T-cell (primary cell): ENCODE measurements around the gene CLCN2. TPM values are rescaled to one million over a fixed set of nuclear protein-coding genes. Genes with fewer than 3 reads are reported as not detected.

ENCODE experiments used
- ATAC-seq, 4 experiments: fragments of 200-7000 bp in 3 of 4; fragments of 150-1000 bp in 1 of 4; cut with Tn5 transposase; replicated peaks in 1 of 4; 1 replicate in 3 of 4; 2 replicates in 1 of 4; pipeline ENCODE4 v1.10.0; 2021; ENCODE audit warnings: moderate library complexity in 3 of 4, mild to moderate bottlenecking in 2 of 4, moderate number of reproducible peaks in 1 of 4
- CTCF ChIA-PET, 2 donors: fragments of 300-600 bp; sonication (Branson Sonifier 250); formaldehyde crosslinking; loops; one replicate each; lab custom pipeline; 2022; ENCODE audit warnings: antibody characterized with exemption in 2 of 2; lab: Charles Lee
- POLR2A ChIA-PET, 2 donors: fragments of 300-600 bp; sonication (Branson Sonifier 250); formaldehyde crosslinking; loops; one replicate each; lab custom pipeline; 2022; ENCODE audit warnings: antibody characterized with exemption in 2 of 2; lab: Charles Lee
- DNase-seq, 35 experiments: peaks; one replicate each; pipeline versions ENCODE4 v3.0.0 to v3.0.0-alpha.2; 2013 to 2023
- H3K27ac ChIP-seq: one replicate; pipeline ENCODE4 v1.5.1; 2013; ENCODE audit warnings: low read length
- H3K27me3 ChIP-seq, 2 experiments: replicated peaks in 1 of 2; 1 replicate in 1 of 2; 2 replicates in 1 of 2; pipeline versions ENCODE4 v1.6.1 to v1.7.0; 2013; ENCODE audit warnings: low read length in 1 of 2, mixed read lengths in 1 of 2; ENCODE audit not compliant: control insufficient read depth in 2 of 2, insufficient read depth in 2 of 2; ENCODE audit errors: extremely low read depth in 1 of 2
- H3K36me3 ChIP-seq, 2 donors: 1 replicate in 1 of 2; 2 replicates in 1 of 2; pipeline versions ENCODE4 v1.6.1 to v1.7.0; 2013; ENCODE audit warnings: low read length in 1 of 2; ENCODE audit not compliant: control insufficient read depth in 2 of 2, insufficient read depth in 1 of 2; ENCODE audit errors: extremely low read depth in 1 of 2
- H3K4me1 ChIP-seq, 2 experiments: 1 replicate in 1 of 2; 2 replicates in 1 of 2; pipeline versions ENCODE4 v1.6.1 to v1.7.0; 2013; ENCODE audit warnings: low read length in 2 of 2, mixed read lengths in 1 of 2; ENCODE audit not compliant: insufficient read depth in 2 of 2, control insufficient read depth in 1 of 2; ENCODE audit errors: extremely low read depth in 1 of 2
- H3K4me3 ChIP-seq, 2 donors: 1 replicate in 1 of 2; 2 replicates in 1 of 2; pipeline versions ENCODE4 v1.5.1 to v1.7.0; 2013; ENCODE audit warnings: mild to moderate bottlenecking in 2 of 2, low read length in 1 of 2, moderate library complexity in 1 of 2; ENCODE audit not compliant: control insufficient read depth in 1 of 2; ENCODE audit errors: extremely low read depth in 1 of 2
- H3K9me3 ChIP-seq: 2 replicates; pipeline ENCODE4 v1.7.0; 2013
- H3K27ac Mint-ChIP-seq, 2 donors: one replicate each; pipeline ENCODE4 v1.8.0; 2020 to 2021; ENCODE audit warnings: mild to moderate bottlenecking in 2 of 2, mixed read lengths in 2 of 2
- H3K27me3 Mint-ChIP-seq, 2 donors: one replicate each; pipeline ENCODE4 v1.8.0; 2021 to 2022; ENCODE audit warnings: mixed read lengths in 2 of 2
- H3K36me3 Mint-ChIP-seq: one replicate; pipeline ENCODE4 v1.8.0; 2021; ENCODE audit warnings: mixed read lengths
- H3K4me1 Mint-ChIP-seq, 3 donors: one replicate each; pipeline ENCODE4 v1.8.0; 2020 to 2022; ENCODE audit warnings: mixed read lengths in 3 of 3, mild to moderate bottlenecking in 1 of 3
- H3K4me3 Mint-ChIP-seq, 3 donors: one replicate each; pipeline ENCODE4 v1.8.0; 2020 to 2022; ENCODE audit warnings: mild to moderate bottlenecking in 3 of 3, mixed read lengths in 3 of 3, moderate library complexity in 3 of 3
- H3K9me3 Mint-ChIP-seq, 3 donors: one replicate each; pipeline ENCODE4 v1.8.0; 2020 to 2022; ENCODE audit warnings: mixed read lengths in 3 of 3
- WGBS: methylation state at CpG from one replicate; pipeline ENCODE4 v1.1.5; 2013; ENCODE audit warnings: missing lambda C conversion rate; ENCODE audit not compliant: insufficient coverage; 5-methylcytosine and 5-hydroxymethylcytosine counted together
- total RNA-seq, 35 experiments: library from RNA in 6 of 35; stranded (reverse) in 6 of 35; fragments of 120-200 nt in 1 of 35; gene quantifications; one replicate each; pipeline versions ENCODE4 v1.2.1 to v1.2.4 and lab custom pipeline; 2013 to 2026

The CLCN2 gene
- total RNA-seq, 5 donors from 2014 or later (not counting 1 experiment from before 2014, with no cell fraction given): 3.2 to 5.9 (median 4.6) TPM

GRCh38 chr3:184314363-184314699 is 47.1 kb downstream of the CLCN2 start, which contains the start of gene EIF4G1:
Gene EIF4G1, plus strand, starts transcription at chr3:184314606. Its CDS starts 1,191 bp downstream, at chr3:184315797.
- POLR2A ChIA-PET: no interaction called here
- peaks cover 14% of the 10 kb centered on the region for H3K36me3 Mint-ChIP-seq
- CTCF ChIA-PET: no interaction called here
- DNase-seq (peak; percentile 80 to 97 (median 91)), ATAC-seq (peak; percentile 87 to 89 (median 88))
- Histone ChIP-seq H3K36me3 (peaks cover 0 to 18% of the 10 kb centered on the region in 2 donors), H3K9me3 (no peaks in the 10 kb centered on the region), H3K27me3 (no peaks in the 10 kb centered on the region), H3K4me1 (peaks cover 2 to 32% of the 10 kb centered on the region in 2 experiments), H3K27ac (peak within 1 kb of the TSS; percentile 94), H3K4me3 (peak within 1 kb of the TSS; percentile 55 to 74)
- H3K4me1 Mint-ChIP-seq: peaks cover 29 to 32% (median 31%) of the 10 kb centered on the region in 3 donors
- no peaks in the 10 kb centered on the region for H3K9me3 Mint-ChIP-seq
- WGBS: 0% methylated on average over 24 of the region's 40 CpGs
- H3K27me3 Mint-ChIP-seq: no peaks in the 10 kb centered on the region
- peak within 1 kb of the TSS; percentile 88 to 95 for H3K27ac Mint-ChIP-seq
- H3K4me3 Mint-ChIP-seq: peak within 1 kb of the TSS; percentile 78 to 85 (median 79)

- peaks cover 12 to 25% of the 10 kb centered on the region in 2 donors for H3K36me3 ChIP-seq
- Mint-ChIP-seq H3K27me3 (no peaks in the 10 kb centered on the region), H3K9me3 (no peaks in the 10 kb centered on the region), H3K4me1 (peaks cover 10 to 13% (median 10%) of the 10 kb centered on the region in 3 donors), H3K36me3 (peaks cover 30% of the 10 kb centered on the region), H3K27ac (no peak overlapping the region), H3K4me3 (no peak overlapping the region)
- DNase-seq: no peak
- H3K27me3 ChIP-seq: no peaks in the 10 kb centered on the region
- H3K27ac ChIP-seq: no peak overlapping the region
- no peaks in the 10 kb centered on the region for H3K9me3 ChIP-seq
- CTCF ChIA-PET: interaction anchor here in 1 of 2 donors (1.1 kb wide), 1 partner anchor 13 kb away, joined by 3 read pairs; no protein-coding TSS in a partner anchor
- no peak for ATAC-seq
- H3K4me1 ChIP-seq: peaks cover 2 to 21% of the 10 kb centered on the region in 2 experiments
- POLR2A ChIA-PET: interaction anchor here in 1 of 2 donors (0.6 kb wide), 1 partner anchor 93 kb away, joined by 7 read pairs; no protein-coding TSS in a partner anchor
- no peak overlapping the region for H3K4me3 ChIP-seq
Observed at GRCh38 chr3:184311633-184312032, 49.8 kb downstream of the CLCN2 start.

- no peak overlapping the region for H3K27ac Mint-ChIP-seq
- DNase-seq (no peak), ATAC-seq (no peak)
- H3K4me3 Mint-ChIP-seq: no peak overlapping the region
- peaks cover 0 to 1% of the 10 kb centered on the region in 2 experiments for H3K4me1 ChIP-seq
- ChIA-PET CTCF (no interaction called here), POLR2A (no interaction called here)
- H3K36me3 Mint-ChIP-seq: peaks cover 47% of the 10 kb centered on the region
- H3K4me3 ChIP-seq: no peak overlapping the region
- H3K36me3 ChIP-seq: peaks cover 19 to 52% of the 10 kb centered on the region in 2 donors
- H3K27me3 Mint-ChIP-seq: no peaks in the 10 kb centered on the region
- WGBS: 93% methylated on average over 4 of the region's 7 CpGs
- H3K4me1 Mint-ChIP-seq: peaks cover 0 to 1% (median 0%) of the 10 kb centered on the region in 3 donors
- no peak overlapping the region for H3K27ac ChIP-seq
- no peaks in the 10 kb centered on the region for H3K27me3 ChIP-seq
- no peaks in the 10 kb centered on the region for H3K9me3 Mint-ChIP-seq
- H3K9me3 ChIP-seq: no peaks in the 10 kb centered on the region
Observed at GRCh38 chr3:184308744-184309143, 52.7 kb downstream of the CLCN2 start.

GRCh38 chr3:184307915-184308314 is 53.5 kb downstream of the CLCN2 start:
- POLR2A ChIA-PET: no interaction called here
- H3K27me3 Mint-ChIP-seq: no peaks in the 10 kb centered on the region
- H3K4me3 Mint-ChIP-seq: no peak overlapping the region
- peaks cover 55% of the 10 kb centered on the region for H3K36me3 Mint-ChIP-seq
- Histone ChIP-seq H3K27me3 (no peaks in the 10 kb centered on the region), H3K4me1 (no peaks in the 10 kb centered on the region), H3K4me3 (no peak overlapping the region), H3K9me3 (no peaks in the 10 kb centered on the region), H3K27ac (no peak overlapping the region), H3K36me3 (peaks cover 22 to 61% of the 10 kb centered on the region in 2 donors)
- no peak overlapping the region for H3K27ac Mint-ChIP-seq
- ATAC-seq: no peak
- no peak for DNase-seq
- CTCF ChIA-PET: no interaction called here
- 96% methylated on average over 7 of the region's 9 CpGs for WGBS
- H3K4me1 Mint-ChIP-seq: peaks cover 0 to 1% (median 0%) of the 10 kb centered on the region in 3 donors
- no peaks in the 10 kb centered on the region for H3K9me3 Mint-ChIP-seq

GRCh38 chr3:184306341-184306972 is 54.9 kb downstream of the CLCN2 start:
- ChIA-PET POLR2A (no interaction called here), CTCF (no interaction called here)
- H3K4me1 Mint-ChIP-seq: peaks cover 6 to 8% (median 6%) of the 10 kb centered on the region in 3 donors
- DNase-seq (no peak), ATAC-seq (no peak)
- Histone ChIP-seq H3K4me1 (no peaks in the 10 kb centered on the region), H3K9me3 (no peaks in the 10 kb centered on the region), H3K36me3 (peaks cover 25 to 75% of the 10 kb centered on the region in 2 donors), H3K27ac (no peak overlapping the region), H3K27me3 (no peaks in the 10 kb centered on the region), H3K4me3 (no peak overlapping the region)
- H3K27ac Mint-ChIP-seq: no peak overlapping the region
- H3K27me3 Mint-ChIP-seq: no peaks in the 10 kb centered on the region
- H3K9me3 Mint-ChIP-seq: no peaks in the 10 kb centered on the region
- no peak overlapping the region for H3K4me3 Mint-ChIP-seq
- H3K36me3 Mint-ChIP-seq: peaks cover 69% of the 10 kb centered on the region
- WGBS: 89% methylated on average over 3 of the region's 4 CpGs

- H3K27me3 ChIP-seq: no peaks in the 10 kb centered on the region
- H3K9me3 ChIP-seq: no peaks in the 10 kb centered on the region
- H3K4me3 ChIP-seq: no peak overlapping the region
- ChIA-PET CTCF (no interaction called here), POLR2A (no interaction called here)
- peak in 2 of 4 experiments; percentile 51 to 58 for ATAC-seq
- Mint-ChIP-seq H3K27ac (no peak overlapping the region), H3K4me3 (no peak overlapping the region), H3K27me3 (no peaks in the 10 kb centered on the region), H3K36me3 (peaks cover 70% of the 10 kb centered on the region), H3K4me1 (peaks cover 10 to 13% (median 11%) of the 10 kb centered on the region in 3 donors), H3K9me3 (no peaks in the 10 kb centered on the region)
- peaks cover 0 to 1% of the 10 kb centered on the region in 2 experiments for H3K4me1 ChIP-seq
- 83% methylated on average over 1 of the region's 1 CpG for WGBS
- H3K36me3 ChIP-seq: peaks cover 28 to 83% of the 10 kb centered on the region in 2 donors
- no peak overlapping the region for H3K27ac ChIP-seq
- peak in 1 of 35 experiments; percentile 21 for DNase-seq
Observed at GRCh38 chr3:184305577-184305976, 55.8 kb downstream of the CLCN2 start.
